HG03457 (cell line): ENCODE results near the gene B4GALT6.
"Not testable (repeated sequence)": the region's sequence is repeated elsewhere in the genome, so short reads cannot be mapped to it uniquely, and the experiment has no call there.

Experiments
- ATAC-seq: cut with Tn5 transposase; IDR thresholded peaks from one replicate; pipeline ENCODE4 v1.9.1; 2021; ENCODE audit warnings: moderate number of reproducible peaks; ENCODE audit not compliant: unreplicated experiment

The B4GALT6 gene, protein sequence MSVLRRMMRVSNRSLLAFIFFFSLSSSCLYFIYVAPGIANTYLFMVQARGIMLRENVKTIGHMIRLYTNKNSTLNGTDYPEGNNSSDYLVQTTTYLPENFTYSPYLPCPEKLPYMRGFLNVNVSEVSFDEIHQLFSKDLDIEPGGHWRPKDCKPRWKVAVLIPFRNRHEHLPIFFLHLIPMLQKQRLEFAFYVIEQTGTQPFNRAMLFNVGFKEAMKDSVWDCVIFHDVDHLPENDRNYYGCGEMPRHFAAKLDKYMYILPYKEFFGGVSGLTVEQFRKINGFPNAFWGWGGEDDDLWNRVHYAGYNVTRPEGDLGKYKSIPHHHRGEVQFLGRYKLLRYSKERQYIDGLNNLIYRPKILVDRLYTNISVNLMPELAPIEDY

GRCh38 chr18:31684279-31685096, at the start of gene B4GALT6:
TSS of gene B4GALT6 (minus strand) at chr18:31684581. CDS start at chr18:31684426, 155 bp downstream.
- ATAC-seq: peak; percentile 29

GRCh38 chr18:31731628-31732027, 47.2 kb upstream of the B4GALT6 start:
- ATAC-seq: no peak

GRCh38 chr18:31729196-31729595, 44.8 kb upstream of the B4GALT6 start:
- not testable (repeated sequence) for ATAC-seq

DNA sequence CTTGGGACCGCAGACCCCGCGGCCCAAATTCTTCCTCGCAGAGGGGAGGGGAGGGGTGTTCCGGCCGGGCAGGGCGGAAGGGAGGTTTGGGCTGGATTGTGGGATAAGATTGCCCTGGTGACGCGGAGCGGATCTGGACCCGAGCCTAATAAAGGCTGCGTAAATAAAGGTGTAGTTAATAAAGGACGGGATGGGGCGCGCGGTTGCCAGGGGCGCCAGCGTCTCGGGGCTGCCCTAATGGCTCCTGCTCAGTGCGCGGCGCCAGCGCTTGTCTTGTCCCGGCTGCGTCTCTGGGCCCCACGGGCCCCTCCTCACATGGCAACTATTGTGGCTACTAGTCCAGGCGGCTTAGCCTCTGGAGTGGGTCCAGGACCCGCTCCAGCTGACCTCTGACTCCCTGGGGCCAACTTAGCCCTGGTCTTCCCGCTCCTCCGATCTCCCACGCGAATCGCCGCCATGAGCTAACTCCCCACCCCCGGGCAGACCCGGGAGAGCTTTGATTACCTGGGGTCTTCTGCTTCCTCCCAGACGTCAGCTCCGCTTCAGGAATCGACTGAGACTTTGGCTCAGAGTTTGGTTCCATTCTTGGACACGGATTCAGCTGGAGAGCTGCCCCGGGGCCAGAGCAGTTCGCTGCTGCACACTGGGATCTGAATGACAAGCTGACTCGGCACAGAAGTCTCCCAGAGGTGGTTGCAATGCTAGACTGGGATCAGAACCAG, 39.8 kb upstream of the B4GALT6 start:
- no peak for ATAC-seq

- no peak for ATAC-seq
Observed at GRCh38 chr18:31723639-31723989, 39.2 kb upstream of the B4GALT6 start.

GRCh38 chr18:31722369-31722957, 38.1 kb upstream of the B4GALT6 start:
- ATAC-seq: peak; percentile 75

GRCh38 chr18:31721601-31722000, 37.2 kb upstream of the B4GALT6 start:
- ATAC-seq: no peak

GRCh38 chr18:31720867-31721266, 36.5 kb upstream of the B4GALT6 start:
- ATAC-seq: no peak

GRCh38 chr18:31719363-31720006, 35.1 kb upstream of the B4GALT6 start:
- ATAC-seq: no peak

DNA sequence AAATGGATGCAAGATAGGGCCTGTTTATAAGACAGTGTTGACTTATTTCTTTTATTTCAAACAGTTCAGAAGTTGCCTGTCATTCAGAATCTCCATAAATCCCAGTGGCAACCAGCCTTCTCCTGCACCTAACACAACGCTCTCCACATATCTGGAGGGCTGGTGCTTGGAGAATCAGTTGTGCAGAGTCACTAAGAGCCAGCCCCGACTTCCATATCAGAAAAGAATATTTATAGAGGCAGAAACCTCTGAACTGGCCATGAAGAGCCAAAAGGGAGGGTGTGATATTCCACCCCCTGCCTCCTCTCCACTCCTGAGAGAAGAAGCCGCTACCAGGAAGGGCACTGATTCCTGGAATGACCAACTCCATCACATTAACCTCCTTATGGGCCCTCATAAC, 34.0 kb upstream of the B4GALT6 start:
- no peak for ATAC-seq

GRCh38 chr18:31716362-31716761, 32.0 kb upstream of the B4GALT6 start:
- no peak for ATAC-seq

DNA sequence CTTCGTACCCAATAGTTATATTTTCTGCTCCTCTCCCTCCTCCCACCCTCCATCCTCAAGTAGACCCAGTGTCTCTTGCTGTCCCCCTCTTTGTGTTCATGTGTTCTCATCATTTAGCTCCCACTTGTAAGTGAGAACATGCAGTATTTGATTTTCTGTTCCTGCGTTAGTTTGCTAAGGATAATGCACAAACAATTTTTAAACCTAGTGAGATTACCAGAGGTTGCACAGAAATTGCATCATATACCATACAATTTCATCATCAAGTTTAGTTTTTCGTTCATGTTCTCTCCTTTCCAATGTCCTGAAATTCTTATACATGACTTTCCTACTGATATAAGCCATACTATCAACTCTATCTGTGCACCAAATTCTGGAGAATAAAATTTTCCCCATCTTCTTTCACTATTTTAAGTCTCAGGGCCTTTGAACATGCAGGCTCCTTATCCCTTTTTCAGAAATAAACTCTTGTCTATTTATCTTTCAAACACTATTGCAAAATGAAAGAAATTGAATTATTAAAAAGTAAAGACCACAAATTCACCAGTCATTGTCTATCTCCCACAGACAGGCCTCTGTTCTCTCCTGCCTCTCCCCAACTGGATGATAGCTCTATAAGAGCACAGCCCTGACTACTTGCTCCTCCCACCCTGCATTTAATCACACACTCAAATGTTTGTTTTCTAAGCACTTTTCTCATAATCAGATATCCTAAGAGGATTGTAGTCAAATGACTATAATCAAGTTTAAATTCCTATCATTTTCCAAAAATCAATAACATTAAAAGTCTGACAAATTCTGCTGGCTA, 27.2 kb upstream of the B4GALT6 start:
- ATAC-seq: no peak

GRCh38 chr18:31710826-31711225, 26.4 kb upstream of the B4GALT6 start:
- no peak for ATAC-seq

GRCh38 chr18:31707815-31708214, 23.4 kb upstream of the B4GALT6 start:
- no peak for ATAC-seq

DNA sequence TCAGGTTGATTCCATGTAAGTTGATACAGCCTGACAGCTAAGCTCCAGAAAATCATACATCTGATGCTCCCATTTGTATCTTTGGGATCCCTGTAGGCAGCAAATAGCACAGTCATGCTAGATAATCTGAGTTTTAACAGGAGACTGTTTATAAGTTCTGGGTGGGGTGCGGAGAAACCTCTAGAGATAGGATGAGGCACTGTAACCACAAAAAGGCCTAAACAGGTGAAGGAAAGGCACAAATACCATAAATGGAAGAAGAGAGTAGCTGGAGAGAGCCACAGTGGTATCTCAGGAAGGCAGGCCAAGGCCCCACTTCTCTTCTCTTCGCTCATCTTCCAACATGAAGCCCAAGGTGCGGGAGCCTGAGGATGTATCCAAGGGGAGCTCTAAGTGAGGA, 18.1 kb upstream of the B4GALT6 start:
- no peak for ATAC-seq

GRCh38 chr18:31701744-31702143, 17.4 kb upstream of the B4GALT6 start:
- ATAC-seq: no peak

DNA sequence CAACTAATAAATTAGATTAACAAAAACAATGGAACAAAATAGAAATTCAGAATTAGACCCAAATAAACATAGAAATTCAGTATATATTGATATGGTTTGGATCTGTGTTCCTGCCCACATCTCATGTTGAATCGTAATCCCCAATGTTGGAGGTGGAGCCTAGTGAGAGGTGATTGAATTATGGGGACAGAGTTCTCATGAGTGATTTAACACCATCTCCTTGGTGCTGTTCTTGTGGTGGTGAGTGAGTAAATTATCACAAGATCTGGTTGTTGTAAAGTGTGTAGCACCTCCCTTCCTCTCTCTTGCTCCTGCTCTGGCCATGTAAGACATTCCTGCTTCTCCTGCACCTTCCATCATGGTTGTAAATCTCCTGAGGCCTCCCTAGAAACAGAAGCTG, 16.6 kb upstream of the B4GALT6 start:
- no peak for ATAC-seq

- ATAC-seq: no peak
Observed at GRCh38 chr18:31697351-31698298, 13.2 kb upstream of the B4GALT6 start.

DNA sequence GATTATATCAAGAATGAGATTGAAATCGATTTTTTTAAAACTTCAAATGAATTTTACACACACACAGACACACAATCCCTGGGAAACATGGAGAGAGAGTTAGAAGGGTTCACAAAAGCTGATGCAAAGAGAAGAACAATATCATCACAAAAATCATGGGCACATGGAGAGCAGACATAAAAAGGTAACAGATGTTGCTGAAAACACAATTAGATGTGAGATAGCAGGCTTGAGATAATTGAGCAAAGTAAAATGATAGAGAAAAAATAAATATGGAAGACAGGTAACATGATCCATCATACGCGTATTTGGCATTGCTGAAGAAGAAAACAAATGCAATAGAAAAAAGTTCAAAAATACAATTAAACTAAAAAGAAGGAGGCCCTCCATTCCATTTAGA, 11.6 kb upstream of the B4GALT6 start:
- no peak for ATAC-seq
